ENCODE data around the gene C16orf96. TPM values are rescaled to one million over a fixed set of nuclear protein-coding genes. Genes with fewer than 3 reads are reported as not detected.

Gene C16orf96
- total and polyA plus RNA-seq, 8 donors, result 0.17 to 0.45 (median 0.33) TPM

DNA sequence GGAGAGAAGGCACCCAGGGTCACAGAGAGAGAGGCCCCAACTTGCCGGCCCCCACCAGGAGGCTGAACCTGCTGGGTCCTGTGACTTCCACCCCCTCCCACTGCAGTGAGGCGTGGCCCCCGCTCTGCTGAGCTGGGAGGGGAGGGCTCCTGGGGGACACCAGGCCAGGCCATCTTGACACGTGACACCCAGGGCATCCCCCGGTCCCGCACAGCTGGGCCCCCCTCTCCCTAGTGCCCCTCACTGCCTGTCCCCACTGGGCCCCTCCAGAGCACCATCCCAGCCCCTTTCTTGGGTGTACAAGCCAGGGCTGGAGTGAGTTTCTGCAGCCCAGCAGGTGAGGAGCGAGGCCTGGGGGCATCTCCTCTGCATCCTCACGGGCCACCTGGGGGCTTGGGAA, 46.2 kb downstream of the C16orf96 start:
- intact Hi-C loops (cut with DNase I), result no loop called here
- ATAC-seq (no peak), DNase-seq (no peak)
- no peaks in the 10 kb centered on the region for H3K9me3 ChIP-seq
- peaks cover 0 to 2% of the 10 kb centered on the region in 2 donors for H3K4me1 ChIP-seq
- TF ChIP-seq, protein P1, sequence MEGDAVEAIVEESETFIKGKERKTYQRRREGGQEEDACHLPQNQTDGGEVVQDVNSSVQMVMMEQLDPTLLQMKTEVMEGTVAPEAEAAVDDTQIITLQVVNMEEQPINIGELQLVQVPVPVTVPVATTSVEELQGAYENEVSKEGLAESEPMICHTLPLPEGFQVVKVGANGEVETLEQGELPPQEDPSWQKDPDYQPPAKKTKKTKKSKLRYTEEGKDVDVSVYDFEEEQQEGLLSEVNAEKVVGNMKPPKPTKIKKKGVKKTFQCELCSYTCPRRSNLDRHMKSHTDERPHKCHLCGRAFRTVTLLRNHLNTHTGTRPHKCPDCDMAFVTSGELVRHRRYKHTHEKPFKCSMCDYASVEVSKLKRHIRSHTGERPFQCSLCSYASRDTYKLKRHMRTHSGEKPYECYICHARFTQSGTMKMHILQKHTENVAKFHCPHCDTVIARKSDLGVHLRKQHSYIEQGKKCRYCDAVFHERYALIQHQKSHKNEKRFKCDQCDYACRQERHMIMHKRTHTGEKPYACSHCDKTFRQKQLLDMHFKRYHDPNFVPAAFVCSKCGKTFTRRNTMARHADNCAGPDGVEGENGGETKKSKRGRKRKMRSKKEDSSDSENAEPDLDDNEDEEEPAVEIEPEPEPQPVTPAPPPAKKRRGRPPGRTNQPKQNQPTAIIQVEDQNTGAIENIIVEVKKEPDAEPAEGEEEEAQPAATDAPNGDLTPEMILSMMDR (IDR thresholded peaks at IDR 0.05), result no peak
- H3K36me3 ChIP-seq, result peaks cover 0 to 6% of the 10 kb centered on the region in 2 donors
- H3K27me3 ChIP-seq, result peaks cover 0 to 16% of the 10 kb centered on the region in 2 donors
- no peak overlapping the region for H3K4me3 ChIP-seq
- no peak overlapping the region for H3K27ac ChIP-seq

DNA sequence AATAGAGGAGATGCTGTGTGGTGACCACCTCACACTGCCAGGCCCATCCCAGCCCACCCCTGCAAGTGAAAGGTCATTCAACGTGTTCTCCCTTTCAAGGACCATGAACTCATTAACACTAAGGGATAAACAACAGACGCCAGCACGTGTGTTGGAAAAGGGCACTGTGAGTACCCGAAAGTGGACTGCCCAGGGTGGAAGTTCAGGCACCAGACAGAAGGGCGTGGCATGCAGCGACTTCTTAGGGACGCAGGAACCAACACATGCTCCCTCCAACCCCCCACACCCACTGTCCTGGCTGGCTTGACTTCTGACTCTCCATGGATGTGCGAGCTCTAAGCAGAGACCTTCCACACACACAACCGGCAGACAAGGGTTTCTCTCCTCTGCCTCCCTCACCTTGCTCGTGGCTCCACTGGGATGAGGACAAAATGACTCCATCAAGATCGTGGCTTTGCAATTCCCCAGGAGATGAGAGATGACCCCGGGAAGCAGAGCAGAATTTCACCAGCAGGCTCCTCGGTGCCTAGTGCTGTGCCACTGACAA, 47.6 kb downstream of the C16orf96 start:
- Histone ChIP-seq H3K4me1 (peaks cover 0 to 2% of the 10 kb centered on the region in 2 donors), H3K9me3 (no peaks in the 10 kb centered on the region), H3K4me3 (no peak overlapping the region), H3K36me3 (peaks cover 0 to 19% of the 10 kb centered on the region in 2 donors), H3K27ac (no peak overlapping the region), H3K27me3 (peaks cover 0 to 16% of the 10 kb centered on the region in 2 donors)
- ATAC-seq, result peak; percentile 54
- TF ChIP-seq, protein P1 (IDR thresholded peaks at IDR 0.05), result no peak
- no peak for DNase-seq
- intact Hi-C loops (cut with DNase I), result no loop called here

DNA sequence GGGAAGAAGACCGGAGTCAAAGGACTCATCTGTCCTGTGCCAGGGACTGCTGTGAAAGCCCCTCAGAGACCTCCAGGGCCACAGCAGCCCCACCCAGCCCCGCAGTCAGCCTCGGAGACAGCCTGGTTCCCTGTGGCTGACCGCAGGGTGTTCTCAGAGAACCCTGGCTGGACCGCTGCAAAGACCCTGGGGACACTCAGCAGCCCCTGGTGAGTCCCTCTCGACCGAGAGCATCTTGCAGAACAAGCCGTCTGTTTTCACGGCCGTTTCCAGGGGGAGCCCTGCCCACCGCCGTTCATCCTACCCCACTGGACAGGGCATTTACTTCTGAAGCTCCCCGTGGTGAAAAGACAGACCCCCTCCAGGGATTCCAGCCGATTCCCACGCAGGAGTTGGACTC, 48.3 kb downstream of the C16orf96 start:
- no peak overlapping the region for H3K27ac ChIP-seq
- no peaks in the 10 kb centered on the region for H3K9me3 ChIP-seq
- DNase-seq (no peak), ATAC-seq (no peak)
- peaks cover 0 to 16% of the 10 kb centered on the region in 2 donors for H3K27me3 ChIP-seq
- TF ChIP-seq, protein P1 (IDR thresholded peaks at IDR 0.05), result no peak
- H3K4me3 ChIP-seq, result no peak overlapping the region
- intact Hi-C loops (cut with DNase I), result no loop called here
- peaks cover 0 to 26% of the 10 kb centered on the region in 2 donors for H3K36me3 ChIP-seq
- peaks cover 0 to 2% of the 10 kb centered on the region in 2 donors for H3K4me1 ChIP-seq

DNA sequence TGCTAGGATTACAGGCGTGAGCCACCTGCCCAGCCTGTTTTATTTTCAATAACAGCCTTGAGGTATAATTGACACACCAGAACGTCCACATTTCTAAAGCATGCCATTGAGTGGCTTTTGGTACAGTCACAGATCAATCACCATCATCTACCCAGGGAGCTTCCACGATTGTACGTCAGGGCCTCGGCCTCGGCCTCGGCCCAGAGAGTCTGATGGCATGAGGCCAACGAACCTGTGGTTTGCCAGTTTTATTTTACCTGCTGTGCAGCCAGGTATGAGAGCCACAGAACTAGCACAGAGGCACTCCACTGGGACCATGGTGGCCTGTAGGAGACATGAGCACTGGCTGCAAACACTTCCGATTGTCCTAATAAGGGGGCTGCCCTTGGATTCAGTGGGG, 50.2 kb downstream of the C16orf96 start:
- TF ChIP-seq, protein P1 (IDR thresholded peaks at IDR 0.05), result no peak
- no peaks in the 10 kb centered on the region for H3K9me3 ChIP-seq
- no peak overlapping the region for H3K27ac ChIP-seq
- ATAC-seq (no peak), DNase-seq (no peak)
- H3K4me3 ChIP-seq, result no peak overlapping the region
- peaks cover 0 to 36% of the 10 kb centered on the region in 2 donors for H3K36me3 ChIP-seq
- peaks cover under 1 to 4% of the 10 kb centered on the region in 2 donors for H3K4me1 ChIP-seq
- intact Hi-C loops (cut with DNase I), result no loop called here
- peaks cover 0 to 15% of the 10 kb centered on the region in 2 donors for H3K27me3 ChIP-seq

DNA sequence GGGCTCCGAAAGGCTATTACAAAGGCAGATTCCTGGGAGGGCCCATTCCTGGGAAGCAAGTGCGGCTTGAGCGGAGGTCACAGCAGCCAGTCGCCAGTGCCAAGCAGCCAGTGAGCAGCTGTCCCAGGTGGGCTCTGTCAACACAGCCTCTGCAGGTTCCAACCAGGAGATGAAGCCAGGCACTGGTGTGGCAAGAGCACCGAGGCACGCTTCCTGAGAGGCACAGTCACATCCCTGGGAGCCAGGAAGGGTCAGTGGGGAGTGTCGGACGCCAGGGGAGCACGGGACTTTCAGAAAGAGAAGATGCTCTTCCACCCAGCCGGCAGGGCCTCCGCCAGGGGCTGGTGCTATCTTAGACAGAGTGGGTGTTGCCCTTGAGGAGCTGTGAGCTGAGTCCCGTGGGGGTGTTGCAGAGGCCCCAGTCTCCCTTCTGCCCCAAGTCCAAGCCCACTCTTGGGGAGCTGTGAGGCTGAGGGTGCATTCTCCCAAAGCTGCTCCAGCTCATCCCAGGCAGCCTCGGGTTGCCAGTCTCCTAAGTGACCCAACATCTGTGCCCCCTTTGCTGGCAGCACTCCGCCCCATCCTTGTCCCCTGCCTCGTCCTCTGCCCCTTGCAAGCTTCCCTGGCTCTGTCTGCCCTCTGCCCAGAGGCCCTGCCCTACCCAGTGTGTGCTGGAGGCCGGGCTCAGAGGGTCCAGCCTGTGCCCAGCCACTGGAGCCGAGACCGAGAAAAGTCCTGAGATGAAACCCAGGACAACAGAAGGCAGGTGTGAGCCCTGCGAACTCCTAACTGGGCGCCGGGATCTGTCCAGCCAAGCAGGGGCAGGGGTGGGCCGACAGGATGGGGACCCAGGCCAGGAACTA, 51.9 kb downstream of the C16orf96 start:
- TF ChIP-seq, protein P1 (IDR thresholded peaks at IDR 0.05), result no peak
- no peaks in the 10 kb centered on the region for H3K9me3 ChIP-seq
- H3K36me3 ChIP-seq, result peaks cover 0 to 36% of the 10 kb centered on the region in 2 donors
- ATAC-seq (no peak), DNase-seq (no peak)
- intact Hi-C loops (cut with DNase I), result no loop called here
- H3K27ac ChIP-seq, result no peak overlapping the region
- peaks cover 13 to 21% of the 10 kb centered on the region in 2 donors for H3K4me1 ChIP-seq
- no peak overlapping the region for H3K4me3 ChIP-seq
- H3K27me3 ChIP-seq, result no peaks in the 10 kb centered on the region

Measured in left lung (tissue), 10 donors.